Measurements from ENCODE around the gene ZNF410.

Gene ZNF410

GRCh38 chr14:73936548-73936947, 49.9 kb downstream of the ZNF410 start:
- no peak for ATAC-seq (ENCODE audit: insufficient read depth, low read depth)
- H3K36me3 ChIP-seq (ENCODE audit: insufficient read depth, low read length): peaks cover 36% of the 10 kb centered on the region
- no peaks in the 10 kb centered on the region for H3K9me3 ChIP-seq (ENCODE audit: insufficient read depth, low read length, severe bottlenecking)
- H4K20me1 ChIP-seq (ENCODE audit: insufficient read depth, low read length): peaks cover 2% of the 10 kb centered on the region; the same call in 1 of the 2 replicates
- no peak overlapping the region for H3K27ac ChIP-seq (ENCODE audit: low read length)
- DNase-seq: no peak
- no peak overlapping the region for H3K4me3 ChIP-seq (ENCODE audit: low read depth in 1 of 2, low read length in 2 of 2)
- H2AFZ ChIP-seq (ENCODE audit: low read depth, low read length): no peak overlapping the region
- no peaks in the 10 kb centered on the region for H3K79me2 ChIP-seq (ENCODE audit: insufficient read depth, low read length)
- TF ChIP-seq CTCF (IDR thresholded peaks at IDR 0.05; ENCODE audit: borderline replicate concordance, extremely low read depth, low read length, poor library complexity, severe bottlenecking) (no peak), EZH2 (IDR thresholded peaks at IDR 0.05; ENCODE audit: borderline replicate concordance, low read depth, low read length, severe bottlenecking) (no peak)
- no peak overlapping the region for H3K4me2 ChIP-seq (ENCODE audit: insufficient read depth, low read length)
- H3K9ac ChIP-seq (ENCODE audit: low read depth, low read length): no peak overlapping the region
- no peaks in the 10 kb centered on the region for H3K4me1 ChIP-seq (ENCODE audit: insufficient read depth, low read length)
- no peaks in the 10 kb centered on the region for H3K27me3 ChIP-seq (ENCODE audit: insufficient read depth, low read length, poor library complexity)

DNA sequence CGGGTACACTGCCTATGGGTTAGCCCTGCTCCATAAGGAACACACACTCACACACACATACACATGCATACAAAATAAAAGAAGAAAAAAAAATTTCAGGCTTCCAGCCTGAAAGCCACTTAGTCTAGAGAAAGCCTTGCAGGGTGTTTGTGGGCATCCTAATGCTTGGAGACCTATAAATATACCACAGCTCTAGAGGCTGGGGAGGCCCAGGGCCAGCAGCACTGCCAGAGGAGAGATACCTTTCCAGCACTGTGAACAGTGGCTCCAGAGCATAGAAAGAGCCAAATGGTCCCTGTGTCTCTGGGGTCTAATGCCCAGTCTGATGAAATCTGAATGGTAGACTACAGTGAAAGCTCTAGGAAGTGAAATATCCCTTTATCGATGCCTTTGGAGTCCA, 50.4 kb downstream of the ZNF410 start:
- no peak for ATAC-seq (ENCODE audit: insufficient read depth, low read depth)

GRCh38 chr14:73942180-73942579, 55.5 kb downstream of the ZNF410 start:
- no peak for DNase-seq
- no peak overlapping the region for H3K4me3 ChIP-seq (ENCODE audit: low read depth in 1 of 2, low read length in 2 of 2)

More for the DNA sequence above, 50.4 kb downstream of the ZNF410 start:
- no peak overlapping the region for H3K4me2 ChIP-seq (ENCODE audit: insufficient read depth, low read length)
- H4K20me1 ChIP-seq (ENCODE audit: insufficient read depth, low read length): peaks cover 2% of the 10 kb centered on the region; the same call in 1 of the 2 replicates
- H3K9me3 ChIP-seq (ENCODE audit: insufficient read depth, low read length, severe bottlenecking): no peaks in the 10 kb centered on the region
- H3K4me3 ChIP-seq (ENCODE audit: low read depth in 1 of 2, low read length in 2 of 2): no peak overlapping the region
- H2AFZ ChIP-seq (ENCODE audit: low read depth, low read length): no peak overlapping the region
- H3K27ac ChIP-seq (ENCODE audit: low read length): no peak overlapping the region
- no peak for DNase-seq
- no peaks in the 10 kb centered on the region for H3K4me1 ChIP-seq (ENCODE audit: insufficient read depth, low read length)
- peaks cover 32% of the 10 kb centered on the region for H3K36me3 ChIP-seq (ENCODE audit: insufficient read depth, low read length)
- no peak for TF ChIP-seq CTCF (IDR thresholded peaks at IDR 0.05; ENCODE audit: borderline replicate concordance, extremely low read depth, low read length, poor library complexity, severe bottlenecking)
- no peak for TF ChIP-seq EZH2 (IDR thresholded peaks at IDR 0.05; ENCODE audit: borderline replicate concordance, low read depth, low read length, severe bottlenecking)
- no peak overlapping the region for H3K9ac ChIP-seq (ENCODE audit: low read depth, low read length)
- no peaks in the 10 kb centered on the region for H3K79me2 ChIP-seq (ENCODE audit: insufficient read depth, low read length)
- H3K27me3 ChIP-seq (ENCODE audit: insufficient read depth, low read length, poor library complexity): no peaks in the 10 kb centered on the region

More at GRCh38 chr14:73942180-73942579, 55.5 kb downstream of the ZNF410 start:
- Histone ChIP-seq H2AFZ (ENCODE audit: low read depth, low read length) (no peak overlapping the region), H4K20me1 (ENCODE audit: insufficient read depth, low read length) (no peaks in the 10 kb centered on the region; the same call in 1 of the 2 replicates), H3K4me2 (ENCODE audit: insufficient read depth, low read length) (no peak overlapping the region), H3K9me3 (ENCODE audit: insufficient read depth, low read length, severe bottlenecking) (no peaks in the 10 kb centered on the region), H3K27me3 (ENCODE audit: insufficient read depth, low read length, poor library complexity) (no peaks in the 10 kb centered on the region), H3K36me3 (ENCODE audit: insufficient read depth, low read length) (peaks cover 4% of the 10 kb centered on the region; the same call in 1 of the 2 replicates), H3K79me2 (ENCODE audit: insufficient read depth, low read length) (no peaks in the 10 kb centered on the region), H3K9ac (ENCODE audit: low read depth, low read length) (no peak overlapping the region), H3K4me1 (ENCODE audit: insufficient read depth, low read length) (no peaks in the 10 kb centered on the region), H3K27ac (ENCODE audit: low read length) (no peak overlapping the region)
- no peak for TF ChIP-seq EZH2 (IDR thresholded peaks at IDR 0.05; ENCODE audit: borderline replicate concordance, low read depth, low read length, severe bottlenecking)
- no peak for TF ChIP-seq CTCF (IDR thresholded peaks at IDR 0.05; ENCODE audit: borderline replicate concordance, extremely low read depth, low read length, poor library complexity, severe bottlenecking)
- no peak for ATAC-seq (ENCODE audit: insufficient read depth, low read depth)

All from DND-41 (cell line).